ENCODE data around the gene POLR2E. TPM values are rescaled to one million over a fixed set of nuclear protein-coding genes. Genes with fewer than 3 reads are reported as not detected.
"Not testable (repeated sequence)": the region's sequence is repeated elsewhere in the genome, so short reads cannot be mapped to it uniquely, and the experiment has no call there.

The POLR2E gene
- total RNA-seq, 1 donor: 69.5 TPM

GRCh38 chr19:1132552-1133383, 37.6 kb upstream of the POLR2E start:
- DNase-seq (ENCODE audit: low read depth): peak; percentile 45
- peak overlapping the region; percentile 72 for H3K4me3 ChIP-seq (ENCODE audit: low read depth, low read length)
- no peak for TF ChIP-seq CTCF (IDR thresholded peaks at IDR 0.05; ENCODE audit: insufficient read depth, low read depth, low read length)

- peak; percentile 28 for TF ChIP-seq CTCF (IDR thresholded peaks at IDR 0.05; ENCODE audit: insufficient read depth, low read depth, low read length)
- H3K4me3 ChIP-seq (ENCODE audit: low read depth, low read length): peak overlapping the region; percentile 72
- peak; percentile 94 for DNase-seq (ENCODE audit: low read depth)
Measured at GRCh38 chr19:1131718-1132551, 36.8 kb upstream of the POLR2E start.

DNA sequence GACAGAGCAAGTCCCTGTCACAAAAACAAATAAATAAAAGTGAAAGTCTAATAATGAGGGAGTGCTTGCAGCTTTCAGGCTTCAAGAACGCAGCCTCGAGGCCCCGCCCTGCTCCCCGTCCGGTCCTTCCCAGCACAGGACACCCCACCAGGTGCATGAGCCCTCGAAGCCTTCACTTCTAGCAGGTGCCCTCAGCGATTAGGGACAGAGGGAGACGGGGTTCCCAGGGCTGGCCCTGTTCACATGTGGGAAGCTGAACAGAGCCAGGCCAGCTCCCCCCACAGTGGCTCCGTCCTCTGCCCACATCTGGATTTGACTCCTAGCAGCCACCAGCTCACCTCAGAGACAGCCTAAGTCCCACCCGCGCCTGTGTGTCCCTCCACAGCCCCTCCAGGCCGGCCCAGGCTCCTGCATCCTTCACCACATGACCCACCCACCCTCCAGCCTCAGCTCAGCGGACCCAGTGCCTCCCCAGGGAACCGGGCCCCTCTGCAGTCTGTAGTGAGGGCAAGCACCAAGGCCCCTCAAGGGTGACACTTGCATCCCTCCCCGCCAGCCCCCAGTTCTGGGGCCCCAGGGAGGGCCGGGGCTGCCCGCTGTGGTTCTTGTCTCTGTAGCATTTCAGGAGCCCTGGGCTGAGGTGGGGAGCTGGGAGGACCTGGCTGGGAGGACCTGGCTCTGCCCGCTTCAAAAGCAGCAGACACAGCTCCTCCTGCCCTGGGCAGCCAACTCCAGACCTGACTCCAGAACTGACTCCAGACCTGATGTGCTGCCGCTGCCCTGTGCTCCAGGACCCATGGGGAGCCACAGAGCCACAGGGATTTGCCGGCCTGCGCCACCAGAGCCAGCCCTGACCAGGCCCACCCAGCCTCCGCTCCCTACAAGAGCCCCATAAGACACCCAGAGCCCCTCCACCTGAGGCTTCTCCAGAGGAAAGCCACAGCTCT, 35.9 kb upstream of the POLR2E start:
- peak overlapping the region; percentile 72 for H3K4me3 ChIP-seq (ENCODE audit: low read depth, low read length)
- TF ChIP-seq CTCF (IDR thresholded peaks at IDR 0.05; ENCODE audit: insufficient read depth, low read depth, low read length): no peak
- no peak for DNase-seq (ENCODE audit: low read depth)

GRCh38 chr19:1129535-1129934, 34.4 kb upstream of the POLR2E start:
- H3K4me3 ChIP-seq (ENCODE audit: low read depth, low read length): no peak overlapping the region
- no peak for TF ChIP-seq CTCF (IDR thresholded peaks at IDR 0.05; ENCODE audit: insufficient read depth, low read depth, low read length)
- DNase-seq (ENCODE audit: low read depth): no peak

DNA sequence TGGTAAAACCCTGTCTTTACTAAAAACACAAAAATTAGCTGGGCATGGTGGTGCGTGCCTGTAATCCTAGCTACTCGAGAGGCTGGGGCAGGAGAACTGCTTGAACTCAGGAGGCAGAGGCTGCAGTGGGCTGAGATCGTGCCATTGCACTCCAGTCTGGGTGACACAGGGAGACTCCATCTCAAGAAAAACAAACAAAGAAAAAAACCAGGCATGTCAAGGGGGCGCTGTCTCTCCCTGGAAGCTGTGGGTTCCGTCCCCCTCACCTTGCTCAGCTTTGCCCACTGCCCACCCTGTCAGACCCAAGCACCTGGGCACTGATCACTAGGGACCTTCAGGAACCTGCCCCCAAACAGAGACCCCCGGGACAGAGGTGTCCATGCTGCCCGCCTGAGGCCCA, 33.9 kb upstream of the POLR2E start:
- H3K4me3 ChIP-seq (ENCODE audit: low read depth, low read length); DNase-seq (ENCODE audit: low read depth): not testable (repeated sequence)

DNA sequence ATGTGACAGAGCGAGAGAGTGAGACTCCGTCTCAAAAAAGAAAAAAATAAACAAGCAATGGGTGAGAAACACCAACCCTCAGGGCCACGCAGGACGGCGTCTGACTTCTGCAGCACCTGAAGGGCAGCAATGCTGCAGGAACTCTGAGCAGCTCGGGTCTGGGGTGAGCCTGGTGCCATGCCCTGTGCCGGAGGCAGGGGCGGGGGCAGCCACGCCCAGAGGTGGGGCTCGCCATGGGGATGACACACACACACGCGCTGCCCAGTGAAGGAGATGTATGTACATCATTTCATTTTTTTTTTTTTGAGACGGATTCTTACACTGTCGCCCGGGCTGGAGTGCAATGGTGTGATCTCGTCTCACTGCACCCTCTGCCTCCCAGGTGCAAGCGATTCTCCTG, 32.9 kb upstream of the POLR2E start:
- no peak overlapping the region for H3K4me3 ChIP-seq (ENCODE audit: low read depth, low read length)
- DNase-seq (ENCODE audit: low read depth): no peak
- no peak for TF ChIP-seq CTCF (IDR thresholded peaks at IDR 0.05; ENCODE audit: insufficient read depth, low read depth, low read length)
